Measurements from ENCODE around the gene SCN2B.
"Not testable (repeated sequence)": the region's sequence is repeated elsewhere in the genome, so short reads cannot be mapped to it uniquely, and the experiment has no call there.

SCN2B gene

GRCh38 chr11:118207079-118207478 lies 30.6 kb upstream of the SCN2B start:
- in situ Hi-C loops (cut with MboI; ENCODE audit: low sequenced_read_pairs), result no loop called here

GRCh38 chr11:118206391-118207031 lies 30.1 kb upstream of the SCN2B start:
- in situ Hi-C loops (cut with MboI; ENCODE audit: low sequenced_read_pairs), result no loop called here

- in situ Hi-C loops (cut with MboI; ENCODE audit: low sequenced_read_pairs), result no loop called here
These were observed 29.4 kb upstream of the SCN2B start for GRCh38 chr11:118205606-118206378.

GRCh38 chr11:118202599-118203422 lies 26.4 kb upstream of the SCN2B start:
- in situ Hi-C loops (cut with MboI; ENCODE audit: low sequenced_read_pairs), result no loop called here

GRCh38 chr11:118201966-118202365 lies 25.5 kb upstream of the SCN2B start:
- in situ Hi-C loops (cut with MboI; ENCODE audit: low sequenced_read_pairs), result no loop called here

- in situ Hi-C loops (cut with MboI; ENCODE audit: low sequenced_read_pairs), result no loop called here
These were observed 24.7 kb upstream of the SCN2B start for GRCh38 chr11:118200901-118201680.

GRCh38 chr11:118200497-118200896 lies 24.1 kb upstream of the SCN2B start:
- in situ Hi-C loops (cut with MboI; ENCODE audit: low sequenced_read_pairs), result no loop called here

- in situ Hi-C loops (cut with MboI; ENCODE audit: low sequenced_read_pairs), result no loop called here
These were observed 22.7 kb upstream of the SCN2B start for GRCh38 chr11:118199135-118199534.

GRCh38 chr11:118198370-118198769 lies 21.9 kb upstream of the SCN2B start:
- in situ Hi-C loops (cut with MboI; ENCODE audit: low sequenced_read_pairs), result no loop called here

- in situ Hi-C loops (cut with MboI; ENCODE audit: low sequenced_read_pairs), result no loop called here
These were observed 18.6 kb upstream of the SCN2B start for GRCh38 chr11:118194835-118195627.

- in situ Hi-C loops (cut with MboI; ENCODE audit: low sequenced_read_pairs), result no loop called here
These were observed 17.6 kb upstream of the SCN2B start for GRCh38 chr11:118193910-118194566.

GRCh38 chr11:118192817-118193216 lies 16.4 kb upstream of the SCN2B start:
- in situ Hi-C loops (cut with MboI; ENCODE audit: low sequenced_read_pairs), result not testable (repeated sequence)

GRCh38 chr11:118190942-118191506 lies 14.6 kb upstream of the SCN2B start:
- in situ Hi-C loops (cut with MboI; ENCODE audit: low sequenced_read_pairs), result not testable (repeated sequence)

- in situ Hi-C loops (cut with MboI; ENCODE audit: low sequenced_read_pairs), result no loop called here
These were observed 10.1 kb upstream of the SCN2B start for GRCh38 chr11:118186346-118187107.

- in situ Hi-C loops (cut with MboI; ENCODE audit: low sequenced_read_pairs), result no loop called here
These were observed 8.5 kb upstream of the SCN2B start for GRCh38 chr11:118184784-118185579.

GRCh38 chr11:118183691-118184090 lies 7.3 kb upstream of the SCN2B start:
- in situ Hi-C loops (cut with MboI; ENCODE audit: low sequenced_read_pairs), result not testable (repeated sequence)

GRCh38 chr11:118180300-118180703 lies 3.9 kb upstream of the SCN2B start:
- in situ Hi-C loops (cut with MboI; ENCODE audit: low sequenced_read_pairs), result no loop called here

- in situ Hi-C loops (cut with MboI; ENCODE audit: low sequenced_read_pairs), result no loop called here
These were observed 317 bp upstream of the SCN2B start for GRCh38 chr11:118176778-118177134.
